ENCODE results near the gene AKIRIN2.

GRCh38 chr6:87742106-87742505 lies 40.1 kb upstream of the AKIRIN2 start:
- TF ChIP-seq CTCF (IDR thresholded peaks at IDR 0.05; ENCODE audit: extremely low read depth in 1 of 2, insufficient read depth in 1 of 2, low read depth in 1 of 2, low read length in 2 of 2): no peak
- TF ChIP-seq POLR2A (IDR thresholded peaks at IDR 0.05; ENCODE audit: low read depth, low read length): no peak

Data from endothelial cell of umbilical vein (primary cell).